GM12878 (cell line): ENCODE results near the gene TMPRSS6. TPM values are rescaled to one million over a fixed set of nuclear protein-coding genes. Genes with fewer than 3 reads are reported as not detected.
A peak's percentile ranks its signal among the peaks of the same experiment; 100 is the strongest.

Experiments used
- FOS ChIP-seq: IDR thresholded peaks from 3 replicates; pipeline ENCODE4 v1.6.1; 2011; ENCODE audit warnings: borderline replicate concordance; ENCODE audit not compliant: insufficient read length; ENCODE audit errors: extremely low read depth
- IKZF1 ChIP-seq: fragments of 450-650 bp; conservative IDR thresholded peaks from 2 replicates; pipeline ENCODE4 v1.6.1; 2017; ENCODE audit warnings: antibody characterized with exemption, mild to moderate bottlenecking
- MTA2 ChIP-seq: fragments of 450-650 bp; IDR thresholded peaks from 2 replicates; pipeline ENCODE4 v1.6.1; 2016; ENCODE audit warnings: low read depth, mild to moderate bottlenecking, moderate library complexity
- MTA3 ChIP-seq: IDR thresholded peaks from 2 replicates; pipeline ENCODE4 v1.6.1; 2012; ENCODE audit warnings: low read length, inconsistent platforms, borderline replicate concordance
- NR2C1 ChIP-seq: fragments of 450-650 bp; IDR thresholded peaks from 2 replicates; pipeline ENCODE4 v1.6.1; 2017; ENCODE audit warnings: antibody characterized with exemption, mild to moderate bottlenecking, moderate library complexity
- NR2C2 ChIP-seq: IDR thresholded peaks from 2 replicates; pipeline ENCODE4 v1.6.1; 2011; ENCODE audit warnings: borderline replicate concordance, low read depth; ENCODE audit not compliant: control insufficient read depth, insufficient read length
- POLR2A ChIP-seq: IDR thresholded peaks from 2 replicates; pipeline ENCODE4 v1.6.1; 2011; ENCODE audit warnings: low read depth, mild to moderate bottlenecking, low read length
- STAT1 ChIP-seq: fragments of 450-650 bp; conservative IDR thresholded peaks from 2 replicates; pipeline ENCODE4 v1.6.1; 2014; ENCODE audit warnings: antibody characterized with exemption, mild to moderate bottlenecking
- TCF7 ChIP-seq: IDR thresholded peaks from 2 replicates; pipeline ENCODE4 v1.6.1; 2014; ENCODE audit warnings: antibody characterized with exemption, borderline replicate concordance
- ZNF217 ChIP-seq: fragments of 450-650 bp; IDR thresholded peaks from 2 replicates; pipeline ENCODE4 v1.6.1; 2017; ENCODE audit warnings: antibody characterized with exemption, mild to moderate bottlenecking
- polyA plus RNA-seq, 11 experiments: library from polyadenylated mRNA; depleted of rRNA in 4 of 11; unstranded in 6 of 11; stranded (reverse) in 5 of 11; fragments of >200 nt; fragmentation: Nextera tagmentation in 4 of 11; fragmentation: Illumina TruSeq in 1 of 11; extraction: Ambion mirVana in 4 of 11; extraction: Trizol in 1 of 11; gene quantifications; 1 replicate in 1 of 11; 2 replicates in 10 of 11; pipeline versions ENCODE4 v1.2.1 to v1.2.3, GENCODE V29; 2011 to 2016; ENCODE audit warnings: inconsistent platforms in 2 of 11, missing spikeins in 2 of 11, low read depth in 1 of 11
- total RNA-seq, 4 experiments: library from RNA; depleted of rRNA in 3 of 4; stranded (reverse); fragments of >200 nt in 3 of 4; fragmentation: Illumina TruSeq in 1 of 4; extraction: Trizol in 1 of 4; gene quantifications; 2 replicates each; pipeline versions ENCODE4 v1.2.1 to v1.2.3, GENCODE V29; 2013 to 2021
- TF ChIP-seq, protein P1 (sequence below): fragments of 450-650 bp; IDR thresholded peaks from 2 replicates; pipeline ENCODE4 v1.6.1; 2016; ENCODE audit warnings: mild to moderate bottlenecking
- TF ChIP-seq, protein P2 (sequence below): fragments of 450-650 bp; IDR thresholded peaks from 2 replicates; pipeline ENCODE4 v1.6.1; 2017; ENCODE audit warnings: borderline replicate concordance
- TF ChIP-seq, protein P3 (sequence below): fragments of 450-650 bp; IDR thresholded peaks from 2 replicates; pipeline ENCODE4 v1.6.1; 2018; ENCODE audit warnings: mild to moderate bottlenecking, low read depth, moderate library complexity; ENCODE audit not compliant: partially characterized antibody
- TF ChIP-seq, protein P4 (sequence below): IDR thresholded peaks from 2 replicates; pipeline ENCODE4 v1.6.1; 2011; ENCODE audit warnings: mild to moderate bottlenecking, low read depth, low read length, moderate library complexity; ENCODE audit not compliant: insufficient replicate concordance
- TF ChIP-seq, protein P5 (sequence below): IDR thresholded peaks from 2 replicates; pipeline ENCODE4 v1.6.1; 2012; ENCODE audit warnings: low read depth, low read length, improper control_type of control experiment
- TF ChIP-seq, protein P6 (sequence below): fragments of 150-350 bp; IDR thresholded peaks from 2 replicates; pipeline ENCODE4 v1.6.1; 2016; ENCODE audit warnings: low read depth, low read length

TMPRSS6 gene
- total and polyA plus RNA-seq, 10 of the 15 experiments (the other 5 are each of a cell fraction or from before 2014, with no cell fraction given) = 0.06 to 0.69 (median 0.19) TPM; not detected in 6

DNA sequence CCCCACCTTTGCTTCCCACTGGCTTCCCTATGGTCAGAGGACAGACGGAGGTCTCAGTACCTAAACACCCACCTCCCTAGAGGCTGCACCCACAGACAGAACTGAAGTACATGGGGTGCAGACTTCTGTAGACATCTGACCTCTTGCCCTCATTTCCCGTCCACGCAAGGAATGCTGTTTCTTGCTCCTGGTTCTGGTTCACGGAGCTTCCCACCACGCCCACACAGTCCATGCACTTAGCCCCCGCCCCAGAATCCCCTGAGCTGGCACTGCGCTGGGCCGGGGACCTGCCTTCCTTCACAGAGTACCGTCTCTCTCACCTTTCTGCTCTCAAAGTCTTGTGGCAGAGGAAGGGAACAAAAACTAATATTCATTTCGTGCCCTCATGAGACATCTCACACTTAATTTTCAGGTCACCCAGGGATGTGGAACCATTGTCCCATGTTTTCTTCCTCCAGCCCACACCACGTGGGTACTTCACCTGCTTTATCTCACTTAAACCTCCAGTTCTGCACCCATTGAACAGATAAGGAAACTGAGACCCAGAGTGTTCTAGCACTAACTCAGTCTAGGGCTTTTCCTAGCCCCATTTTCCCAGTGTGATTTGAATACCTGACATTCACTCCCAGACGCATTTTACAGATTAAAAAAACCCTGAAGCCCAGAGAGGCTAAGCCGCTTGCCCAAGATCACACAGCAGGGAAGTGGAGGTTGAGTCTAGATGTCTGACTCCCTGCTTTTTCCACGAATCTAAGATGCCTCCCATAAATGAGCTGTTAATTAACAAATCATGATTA is 5.7 kb downstream of the TMPRSS6 start (continued):
- TF ChIP-seq, protein P1, sequence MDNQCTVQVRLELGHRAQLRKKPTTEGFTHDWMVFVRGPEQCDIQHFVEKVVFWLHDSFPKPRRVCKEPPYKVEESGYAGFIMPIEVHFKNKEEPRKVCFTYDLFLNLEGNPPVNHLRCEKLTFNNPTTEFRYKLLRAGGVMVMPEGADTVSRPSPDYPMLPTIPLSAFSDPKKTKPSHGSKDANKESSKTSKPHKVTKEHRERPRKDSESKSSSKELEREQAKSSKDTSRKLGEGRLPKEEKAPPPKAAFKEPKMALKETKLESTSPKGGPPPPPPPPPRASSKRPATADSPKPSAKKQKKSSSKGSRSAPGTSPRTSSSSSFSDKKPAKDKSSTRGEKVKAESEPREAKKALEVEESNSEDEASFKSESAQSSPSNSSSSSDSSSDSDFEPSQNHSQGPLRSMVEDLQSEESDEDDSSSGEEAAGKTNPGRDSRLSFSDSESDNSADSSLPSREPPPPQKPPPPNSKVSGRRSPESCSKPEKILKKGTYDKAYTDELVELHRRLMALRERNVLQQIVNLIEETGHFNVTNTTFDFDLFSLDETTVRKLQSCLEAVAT = no peak
- no peak for TF ChIP-seq FOS
- TF ChIP-seq, protein P2, sequence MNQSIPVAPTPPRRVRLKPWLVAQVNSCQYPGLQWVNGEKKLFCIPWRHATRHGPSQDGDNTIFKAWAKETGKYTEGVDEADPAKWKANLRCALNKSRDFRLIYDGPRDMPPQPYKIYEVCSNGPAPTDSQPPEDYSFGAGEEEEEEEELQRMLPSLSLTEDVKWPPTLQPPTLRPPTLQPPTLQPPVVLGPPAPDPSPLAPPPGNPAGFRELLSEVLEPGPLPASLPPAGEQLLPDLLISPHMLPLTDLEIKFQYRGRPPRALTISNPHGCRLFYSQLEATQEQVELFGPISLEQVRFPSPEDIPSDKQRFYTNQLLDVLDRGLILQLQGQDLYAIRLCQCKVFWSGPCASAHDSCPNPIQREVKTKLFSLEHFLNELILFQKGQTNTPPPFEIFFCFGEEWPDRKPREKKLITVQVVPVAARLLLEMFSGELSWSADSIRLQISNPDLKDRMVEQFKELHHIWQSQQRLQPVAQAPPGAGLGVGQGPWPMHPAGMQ = no peak
- no peak for TF ChIP-seq NR2C1
- no peak for TF ChIP-seq NR2C2
- no peak for TF ChIP-seq STAT1
- TF ChIP-seq ZNF217 = peak; percentile 88
- no peak for TF ChIP-seq MTA3
- TF ChIP-seq POLR2A = no peak
- TF ChIP-seq, protein P3, sequence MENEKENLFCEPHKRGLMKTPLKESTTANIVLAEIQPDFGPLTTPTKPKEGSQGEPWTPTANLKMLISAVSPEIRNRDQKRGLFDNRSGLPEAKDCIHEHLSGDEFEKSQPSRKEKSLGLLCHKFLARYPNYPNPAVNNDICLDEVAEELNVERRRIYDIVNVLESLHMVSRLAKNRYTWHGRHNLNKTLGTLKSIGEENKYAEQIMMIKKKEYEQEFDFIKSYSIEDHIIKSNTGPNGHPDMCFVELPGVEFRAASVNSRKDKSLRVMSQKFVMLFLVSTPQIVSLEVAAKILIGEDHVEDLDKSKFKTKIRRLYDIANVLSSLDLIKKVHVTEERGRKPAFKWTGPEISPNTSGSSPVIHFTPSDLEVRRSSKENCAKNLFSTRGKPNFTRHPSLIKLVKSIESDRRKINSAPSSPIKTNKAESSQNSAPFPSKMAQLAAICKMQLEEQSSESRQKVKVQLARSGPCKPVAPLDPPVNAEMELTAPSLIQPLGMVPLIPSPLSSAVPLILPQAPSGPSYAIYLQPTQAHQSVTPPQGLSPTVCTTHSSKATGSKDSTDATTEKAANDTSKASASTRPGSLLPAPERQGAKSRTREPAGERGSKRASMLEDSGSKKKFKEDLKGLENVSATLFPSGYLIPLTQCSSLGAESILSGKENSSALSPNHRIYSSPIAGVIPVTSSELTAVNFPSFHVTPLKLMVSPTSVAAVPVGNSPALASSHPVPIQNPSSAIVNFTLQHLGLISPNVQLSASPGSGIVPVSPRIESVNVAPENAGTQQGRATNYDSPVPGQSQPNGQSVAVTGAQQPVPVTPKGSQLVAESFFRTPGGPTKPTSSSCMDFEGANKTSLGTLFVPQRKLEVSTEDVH = no peak
- TF ChIP-seq, protein P4, sequence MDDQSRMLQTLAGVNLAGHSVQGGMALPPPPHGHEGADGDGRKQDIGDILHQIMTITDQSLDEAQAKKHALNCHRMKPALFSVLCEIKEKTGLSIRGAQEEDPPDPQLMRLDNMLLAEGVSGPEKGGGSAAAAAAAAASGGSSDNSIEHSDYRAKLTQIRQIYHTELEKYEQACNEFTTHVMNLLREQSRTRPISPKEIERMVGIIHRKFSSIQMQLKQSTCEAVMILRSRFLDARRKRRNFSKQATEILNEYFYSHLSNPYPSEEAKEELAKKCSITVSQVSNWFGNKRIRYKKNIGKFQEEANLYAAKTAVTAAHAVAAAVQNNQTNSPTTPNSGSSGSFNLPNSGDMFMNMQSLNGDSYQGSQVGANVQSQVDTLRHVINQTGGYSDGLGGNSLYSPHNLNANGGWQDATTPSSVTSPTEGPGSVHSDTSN = no peak
- TF ChIP-seq IKZF1 = peak; percentile 50; the same call in 1 of the 2 replicates
- no peak for TF ChIP-seq TCF7
- TF ChIP-seq MTA2 = 0 out of 2 replicates have a peak, but pooled peaks have one; percentile 26
- TF ChIP-seq, protein P5, sequence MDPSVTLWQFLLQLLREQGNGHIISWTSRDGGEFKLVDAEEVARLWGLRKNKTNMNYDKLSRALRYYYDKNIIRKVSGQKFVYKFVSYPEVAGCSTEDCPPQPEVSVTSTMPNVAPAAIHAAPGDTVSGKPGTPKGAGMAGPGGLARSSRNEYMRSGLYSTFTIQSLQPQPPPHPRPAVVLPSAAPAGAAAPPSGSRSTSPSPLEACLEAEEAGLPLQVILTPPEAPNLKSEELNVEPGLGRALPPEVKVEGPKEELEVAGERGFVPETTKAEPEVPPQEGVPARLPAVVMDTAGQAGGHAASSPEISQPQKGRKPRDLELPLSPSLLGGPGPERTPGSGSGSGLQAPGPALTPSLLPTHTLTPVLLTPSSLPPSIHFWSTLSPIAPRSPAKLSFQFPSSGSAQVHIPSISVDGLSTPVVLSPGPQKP = no peak
- TF ChIP-seq, protein P6, sequence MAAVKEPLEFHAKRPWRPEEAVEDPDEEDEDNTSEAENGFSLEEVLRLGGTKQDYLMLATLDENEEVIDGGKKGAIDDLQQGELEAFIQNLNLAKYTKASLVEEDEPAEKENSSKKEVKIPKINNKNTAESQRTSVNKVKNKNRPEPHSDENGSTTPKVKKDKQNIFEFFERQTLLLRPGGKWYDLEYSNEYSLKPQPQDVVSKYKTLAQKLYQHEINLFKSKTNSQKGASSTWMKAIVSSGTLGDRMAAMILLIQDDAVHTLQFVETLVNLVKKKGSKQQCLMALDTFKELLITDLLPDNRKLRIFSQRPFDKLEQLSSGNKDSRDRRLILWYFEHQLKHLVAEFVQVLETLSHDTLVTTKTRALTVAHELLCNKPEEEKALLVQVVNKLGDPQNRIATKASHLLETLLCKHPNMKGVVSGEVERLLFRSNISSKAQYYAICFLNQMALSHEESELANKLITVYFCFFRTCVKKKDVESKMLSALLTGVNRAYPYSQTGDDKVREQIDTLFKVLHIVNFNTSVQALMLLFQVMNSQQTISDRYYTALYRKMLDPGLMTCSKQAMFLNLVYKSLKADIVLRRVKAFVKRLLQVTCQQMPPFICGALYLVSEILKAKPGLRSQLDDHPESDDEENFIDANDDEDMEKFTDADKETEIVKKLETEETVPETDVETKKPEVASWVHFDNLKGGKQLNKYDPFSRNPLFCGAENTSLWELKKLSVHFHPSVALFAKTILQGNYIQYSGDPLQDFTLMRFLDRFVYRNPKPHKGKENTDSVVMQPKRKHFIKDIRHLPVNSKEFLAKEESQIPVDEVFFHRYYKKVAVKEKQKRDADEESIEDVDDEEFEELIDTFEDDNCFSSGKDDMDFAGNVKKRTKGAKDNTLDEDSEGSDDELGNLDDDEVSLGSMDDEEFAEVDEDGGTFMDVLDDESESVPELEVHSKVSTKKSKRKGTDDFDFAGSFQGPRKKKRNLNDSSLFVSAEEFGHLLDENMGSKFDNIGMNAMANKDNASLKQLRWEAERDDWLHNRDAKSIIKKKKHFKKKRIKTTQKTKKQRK = no peak
